GM21619 (cell line): ENCODE measurements around the gene TP63.
"Not testable (repeated sequence)": the region's sequence is repeated elsewhere in the genome, so short reads cannot be mapped to it uniquely, and the experiment has no call there.

Experiments used
- ATAC-seq: cut with Tn5 transposase; IDR thresholded peaks from one replicate; pipeline ENCODE4 v1.9.1; 2021; ENCODE audit not compliant: unreplicated experiment

Gene TP63

DNA sequence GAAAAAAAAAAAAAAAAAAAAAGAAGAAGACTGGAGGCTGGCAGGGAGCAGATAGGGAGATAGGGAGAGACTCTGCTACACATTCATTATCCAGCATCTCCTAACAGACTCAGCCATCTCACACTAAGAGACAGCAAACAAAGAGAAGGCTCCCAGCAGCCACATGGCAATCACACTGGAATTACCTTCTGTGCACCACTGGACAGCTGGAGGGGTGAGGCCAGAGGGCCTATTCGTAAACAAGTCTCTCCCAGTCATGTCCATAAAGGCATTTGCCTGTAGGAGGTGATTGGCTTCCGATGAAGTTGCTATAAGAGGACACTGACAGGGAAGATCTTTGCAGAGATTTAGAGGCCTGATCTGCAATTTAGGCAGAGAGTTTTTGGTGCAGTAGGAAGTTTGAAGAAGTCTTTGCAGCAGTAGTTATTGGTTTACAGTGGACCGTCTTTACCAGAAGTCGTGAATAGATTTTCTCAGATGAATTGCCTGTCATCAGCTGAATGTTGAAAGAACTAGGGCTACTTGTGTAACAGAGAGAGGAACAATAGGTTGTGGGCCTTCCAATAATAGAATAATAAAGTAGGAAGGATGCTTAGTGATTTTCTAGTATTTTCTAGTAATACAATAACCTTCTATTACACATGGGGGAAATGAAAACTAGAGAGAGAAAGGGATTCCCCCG lies 89.7 kb downstream of the TP63 start:
- no peak for ATAC-seq

GRCh38 chr3:189721873-189722665 lies 90.9 kb downstream of the TP63 start:
- ATAC-seq, result no peak

DNA sequence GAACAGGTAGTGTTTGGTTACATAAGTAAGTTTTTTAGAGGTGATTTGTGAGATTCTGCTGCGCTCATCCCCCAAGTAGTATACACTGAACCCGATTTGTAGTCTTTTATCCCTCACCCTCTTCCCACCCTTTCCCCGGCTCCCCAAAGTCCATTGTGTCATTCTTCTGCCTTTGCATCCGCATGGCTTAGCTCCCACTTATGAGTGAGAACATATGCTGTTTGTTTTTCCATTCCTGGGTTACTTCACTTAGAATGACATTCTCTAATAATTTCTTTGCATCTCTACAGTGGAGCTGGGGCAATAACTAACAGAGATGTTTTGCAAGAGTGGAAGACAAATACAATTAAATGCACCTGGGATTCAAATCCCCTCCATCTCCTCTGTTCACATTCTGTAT lies 93.2 kb downstream of the TP63 start:
- no peak for ATAC-seq

DNA sequence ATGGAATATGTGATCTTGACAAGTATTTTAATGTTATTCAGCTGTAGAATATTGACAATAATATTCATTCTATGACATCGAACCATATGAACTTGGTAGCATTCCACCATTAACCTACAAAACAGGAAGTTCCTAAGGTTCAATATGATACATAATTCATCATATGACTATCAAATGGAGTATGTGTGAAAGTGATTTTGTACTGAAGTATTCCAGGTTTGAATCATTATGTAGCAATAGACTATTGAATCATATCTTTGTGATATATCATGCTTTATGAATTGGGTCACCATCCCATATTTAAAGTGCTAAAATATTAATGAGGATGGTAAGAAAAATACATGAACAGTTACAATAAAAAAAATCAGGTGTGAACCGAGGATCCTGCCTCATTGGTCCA lies 95.1 kb downstream of the TP63 start:
- no peak for ATAC-seq

GRCh38 chr3:189727158-189727557 lies 96.0 kb downstream of the TP63 start:
- ATAC-seq, result no peak

GRCh38 chr3:189727898-189728297 lies 96.7 kb downstream of the TP63 start:
- ATAC-seq, result no peak

- no peak for ATAC-seq
These were observed 97.7 kb downstream of the TP63 start for GRCh38 chr3:189728915-189729314.

DNA sequence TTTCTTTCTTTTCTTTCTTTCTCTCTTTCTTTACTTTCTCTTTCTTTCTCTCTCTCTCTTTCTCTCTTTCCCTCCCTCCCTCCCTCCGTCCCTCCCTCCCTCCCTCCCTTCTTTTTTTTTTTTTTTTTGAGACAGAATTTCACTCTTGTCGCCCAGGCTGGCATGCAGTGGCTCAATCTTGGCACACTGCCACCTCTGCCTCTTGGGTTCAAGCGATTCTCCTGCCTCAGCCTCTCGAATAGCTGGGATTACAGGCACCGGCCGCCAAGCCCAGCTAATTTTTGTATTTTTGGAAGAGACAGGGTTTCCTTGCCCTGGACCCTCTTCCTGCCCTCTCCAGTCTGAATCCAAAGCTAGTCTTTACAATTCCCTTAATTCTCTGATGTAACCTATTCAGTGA lies 102.9 kb downstream of the TP63 start:
- ATAC-seq, result no peak

- no peak for ATAC-seq
These were observed 104.7 kb downstream of the TP63 start for GRCh38 chr3:189735913-189736312.

GRCh38 chr3:189737071-189737470 lies 105.9 kb downstream of the TP63 start:
- ATAC-seq, result no peak

DNA sequence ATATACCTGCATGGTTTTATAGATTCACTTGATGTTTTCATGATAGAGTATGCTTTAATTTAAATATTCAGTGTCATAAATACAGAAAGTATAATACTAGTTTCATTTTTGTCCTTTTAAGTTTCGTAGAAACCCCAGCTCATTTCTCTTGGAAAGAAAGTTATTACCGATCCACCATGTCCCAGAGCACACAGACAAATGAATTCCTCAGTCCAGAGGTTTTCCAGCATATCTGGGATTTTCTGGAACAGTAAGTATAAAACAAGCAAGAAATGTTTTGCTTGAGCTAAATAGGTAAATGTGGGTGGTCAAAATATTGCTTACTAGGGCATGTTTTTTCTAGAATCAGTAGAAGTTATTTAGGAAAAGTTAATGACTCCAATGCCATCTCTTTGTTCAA lies 106.4 kb downstream of the TP63 start:
- ATAC-seq, result no peak

- no peak for ATAC-seq
These were observed 108.2 kb downstream of the TP63 start for GRCh38 chr3:189739378-189739777.

- ATAC-seq, result no peak
These were observed 109.0 kb downstream of the TP63 start for GRCh38 chr3:189740156-189740555.

- no peak for ATAC-seq
These were observed 113.0 kb downstream of the TP63 start for GRCh38 chr3:189744235-189744634.

DNA sequence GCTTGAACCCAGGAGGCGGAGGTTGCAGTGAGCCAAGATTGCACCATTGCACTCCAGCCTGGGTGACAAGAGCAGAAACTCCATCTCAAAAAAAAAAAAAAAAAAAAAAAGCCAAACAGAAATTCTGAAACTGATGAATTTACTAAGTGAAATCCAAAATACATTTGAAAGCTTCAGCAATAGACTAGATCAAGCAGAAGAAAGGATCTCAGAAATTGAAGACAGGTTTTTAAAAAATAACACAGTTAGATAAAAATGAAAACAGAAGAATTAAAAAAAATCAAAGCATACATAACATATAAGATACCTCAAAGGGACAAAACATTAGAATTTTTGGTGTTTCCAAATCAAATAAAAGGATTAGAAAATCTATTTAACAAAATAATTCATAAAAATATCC lies 114.4 kb downstream of the TP63 start:
- no peak for ATAC-seq

DNA sequence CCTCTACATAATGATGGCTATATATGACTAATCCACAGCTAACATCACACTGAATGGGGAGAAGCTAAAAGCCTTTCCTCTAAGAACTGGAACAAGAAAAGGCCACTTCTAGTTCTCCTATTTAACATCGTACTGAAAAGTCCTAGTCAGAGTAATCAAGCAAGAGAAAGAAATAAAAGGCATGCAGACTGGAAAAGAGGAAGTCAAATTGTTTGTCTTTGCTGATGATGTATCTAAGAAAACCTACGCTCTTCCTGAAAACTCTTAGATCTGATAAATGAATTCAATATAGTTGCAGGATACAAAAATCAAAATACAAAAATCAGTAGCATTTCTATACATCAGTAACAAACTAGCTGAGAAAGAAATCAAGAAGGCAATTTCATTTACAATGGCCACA lies 116.9 kb downstream of the TP63 start:
- no peak for ATAC-seq

DNA sequence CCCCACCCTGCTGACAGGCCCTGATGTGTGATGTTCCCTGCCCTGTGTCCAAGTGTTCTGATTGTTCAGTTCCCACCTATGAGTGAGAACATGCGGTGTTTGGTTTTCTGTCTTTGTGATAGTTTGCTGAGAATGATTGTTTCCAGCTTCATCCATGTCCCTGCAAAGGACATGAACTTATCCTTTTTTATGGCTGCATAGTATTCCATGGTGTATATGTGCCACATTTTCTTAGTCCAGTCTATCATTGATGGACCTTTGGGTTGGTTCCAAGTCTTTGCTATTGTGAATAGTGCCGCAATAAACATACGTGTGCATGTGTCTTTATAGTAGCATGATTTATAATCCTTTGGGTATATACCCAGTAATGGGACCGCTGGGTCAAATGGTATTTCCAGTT lies 119.8 kb downstream of the TP63 start:
- ATAC-seq, result not testable (repeated sequence)

DNA sequence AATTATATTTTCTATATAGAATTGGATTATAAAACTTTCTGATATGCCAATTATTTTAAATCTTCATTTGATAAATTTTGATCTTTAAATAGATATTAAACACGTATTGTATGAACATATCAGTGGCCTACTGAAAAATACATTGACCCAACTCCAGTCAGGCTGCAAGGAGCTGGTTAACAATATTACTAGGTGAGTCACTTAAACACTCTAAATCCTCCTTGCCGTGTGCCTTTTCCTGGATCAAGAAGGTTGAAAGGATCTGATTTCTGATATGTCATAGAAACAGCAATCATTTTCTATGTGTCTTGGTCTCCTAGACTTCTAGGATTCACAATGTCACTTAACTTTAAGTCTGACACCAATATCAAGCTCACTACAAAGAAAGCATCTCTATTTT lies 123.2 kb downstream of the TP63 start:
- ATAC-seq, result no peak

GRCh38 chr3:189756582-189757078 lies 125.4 kb downstream of the TP63 start:
- no peak for ATAC-seq

DNA sequence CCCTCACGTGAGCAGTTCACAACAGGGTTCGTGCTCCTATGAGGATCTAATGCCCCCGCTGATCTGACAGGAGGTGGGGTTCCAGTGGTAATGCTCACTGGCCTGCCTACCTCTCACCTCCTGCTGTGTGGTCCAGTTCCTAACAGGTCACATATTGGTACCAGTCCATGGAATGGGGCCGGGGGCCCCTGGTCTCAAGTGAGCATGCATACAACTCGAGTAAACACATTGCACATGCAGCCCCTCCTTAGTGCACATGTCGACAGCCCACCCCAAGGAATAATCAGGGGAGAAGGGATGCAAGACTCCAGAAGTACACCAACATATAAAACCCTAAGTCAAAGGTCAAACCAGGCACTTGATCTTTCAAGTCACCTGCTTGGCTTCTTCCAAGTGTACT lies 127.0 kb downstream of the TP63 start:
- ATAC-seq, result no peak

GRCh38 chr3:189766416-189766815 lies 135.2 kb downstream of the TP63 start:
- ATAC-seq, result no peak

GRCh38 chr3:189771842-189772450 lies 140.8 kb downstream of the TP63 start:
- ATAC-seq, result no peak
